BE2C (cell line): ENCODE results near the gene PIK3C2G.
A peak's percentile ranks its signal among the peaks of the same experiment; 100 is the strongest.
"Not testable (repeated sequence)": the region's sequence is repeated elsewhere in the genome, so short reads cannot be mapped to it uniquely, and the experiment has no call there.

Source experiments
- DNase-seq: peaks from one replicate; pipeline ENCODE4 v3.0.0-alpha.2; 2020
- H3K27me3 ChIP-seq: fragments of 250-450 bp; sonication (Bioruptor Pico); 2 replicates; pipeline ENCODE4 v1.5.1; 2020; ENCODE audit warnings: mild to moderate bottlenecking
- H3K36me3 ChIP-seq: fragments of 250-450 bp; sonication (Bioruptor Pico); 2 replicates; pipeline ENCODE4 v1.5.1; 2020; ENCODE audit warnings: mild to moderate bottlenecking
- H3K4me1 ChIP-seq: fragments of 250-450 bp; sonication (Bioruptor Pico); 2 replicates; pipeline ENCODE4 v1.5.1; 2020
- H3K4me3 ChIP-seq: 2 replicates; pipeline ENCODE4 v1.5.1; 2011; ENCODE audit warnings: low read depth, low read length
- H3K9me3 ChIP-seq: fragments of 250-450 bp; sonication (Bioruptor Pico); 2 replicates; pipeline ENCODE4 v1.5.1; 2020
- CTCF ChIP-seq: IDR thresholded peaks from 2 replicates; pipeline ENCODE4 v1.5.1; 2012; ENCODE audit warnings: mild to moderate bottlenecking, low read depth, low read length

PIK3C2G gene

GRCh38 chr12:18521461-18521860, 260.1 kb downstream of the PIK3C2G start:
- Histone ChIP-seq H3K4me1 (no peaks in the 10 kb centered on the region), H3K4me3 (no peak overlapping the region), H3K36me3 (no peaks in the 10 kb centered on the region), H3K27me3 (no peaks in the 10 kb centered on the region), H3K9me3 (no peaks in the 10 kb centered on the region)
- no peak for TF ChIP-seq CTCF
- peak; percentile 7 for DNase-seq

GRCh38 chr12:18522806-18523205, 261.5 kb downstream of the PIK3C2G start:
- Histone ChIP-seq H3K4me3 (no peak overlapping the region), H3K27me3 (no peaks in the 10 kb centered on the region), H3K9me3 (no peaks in the 10 kb centered on the region), H3K4me1 (no peaks in the 10 kb centered on the region), H3K36me3 (no peaks in the 10 kb centered on the region)
- TF ChIP-seq CTCF, result no peak
- no peak for DNase-seq

- DNase-seq, H3K9me3 ChIP-seq, H3K4me3 ChIP-seq, H3K4me1 ChIP-seq, H3K36me3 ChIP-seq: not testable (repeated sequence)
- peaks cover 33% of the 10 kb centered on the region for H3K27me3 ChIP-seq
These were observed 281.2 kb downstream of the PIK3C2G start for GRCh38 chr12:18542497-18542896.

- no peak for TF ChIP-seq CTCF
- H3K4me1 ChIP-seq, result no peaks in the 10 kb centered on the region
- H3K4me3 ChIP-seq, result no peak overlapping the region
- H3K36me3 ChIP-seq, result no peaks in the 10 kb centered on the region
- no peak for DNase-seq
- H3K9me3 ChIP-seq, result no peaks in the 10 kb centered on the region
- H3K27me3 ChIP-seq, result peaks cover 11% of the 10 kb centered on the region
These were observed 285.1 kb downstream of the PIK3C2G start for GRCh38 chr12:18546399-18546798.

- no peaks in the 10 kb centered on the region for H3K36me3 ChIP-seq
- peak; percentile 40 for TF ChIP-seq CTCF
- peaks cover 2% of the 10 kb centered on the region; the same call in 1 of the 2 replicates for H3K27me3 ChIP-seq
- no peaks in the 10 kb centered on the region for H3K4me1 ChIP-seq
- no peak for DNase-seq
- H3K9me3 ChIP-seq, result no peaks in the 10 kb centered on the region
- no peak overlapping the region for H3K4me3 ChIP-seq
These were observed 288.3 kb downstream of the PIK3C2G start for GRCh38 chr12:18549598-18549997.

- Histone ChIP-seq H3K4me1 (no peaks in the 10 kb centered on the region), H3K36me3 (no peaks in the 10 kb centered on the region), H3K4me3 (no peak overlapping the region), H3K27me3 (peaks cover 2% of the 10 kb centered on the region; the same call in 1 of the 2 replicates), H3K9me3 (no peaks in the 10 kb centered on the region)
- no peak for TF ChIP-seq CTCF
- DNase-seq, result no peak
These were observed 289.8 kb downstream of the PIK3C2G start for GRCh38 chr12:18551106-18551505.

- no peaks in the 10 kb centered on the region for H3K36me3 ChIP-seq
- no peak for TF ChIP-seq CTCF
- no peaks in the 10 kb centered on the region for H3K4me1 ChIP-seq
- no peak overlapping the region for H3K4me3 ChIP-seq
- H3K27me3 ChIP-seq, result peaks cover 2% of the 10 kb centered on the region; the same call in 1 of the 2 replicates
- H3K9me3 ChIP-seq, result no peaks in the 10 kb centered on the region
- DNase-seq, result no peak
These were observed 290.4 kb downstream of the PIK3C2G start for GRCh38 chr12:18551701-18552100.
